NCI-H1436 (cell line): ENCODE data around the gene SHLD1.

Source experiments
- DNase-seq: peaks from one replicate; lab custom pipeline; 2025; lab: John Stamatoyannopoulos, UW

The SHLD1 gene

DNA sequence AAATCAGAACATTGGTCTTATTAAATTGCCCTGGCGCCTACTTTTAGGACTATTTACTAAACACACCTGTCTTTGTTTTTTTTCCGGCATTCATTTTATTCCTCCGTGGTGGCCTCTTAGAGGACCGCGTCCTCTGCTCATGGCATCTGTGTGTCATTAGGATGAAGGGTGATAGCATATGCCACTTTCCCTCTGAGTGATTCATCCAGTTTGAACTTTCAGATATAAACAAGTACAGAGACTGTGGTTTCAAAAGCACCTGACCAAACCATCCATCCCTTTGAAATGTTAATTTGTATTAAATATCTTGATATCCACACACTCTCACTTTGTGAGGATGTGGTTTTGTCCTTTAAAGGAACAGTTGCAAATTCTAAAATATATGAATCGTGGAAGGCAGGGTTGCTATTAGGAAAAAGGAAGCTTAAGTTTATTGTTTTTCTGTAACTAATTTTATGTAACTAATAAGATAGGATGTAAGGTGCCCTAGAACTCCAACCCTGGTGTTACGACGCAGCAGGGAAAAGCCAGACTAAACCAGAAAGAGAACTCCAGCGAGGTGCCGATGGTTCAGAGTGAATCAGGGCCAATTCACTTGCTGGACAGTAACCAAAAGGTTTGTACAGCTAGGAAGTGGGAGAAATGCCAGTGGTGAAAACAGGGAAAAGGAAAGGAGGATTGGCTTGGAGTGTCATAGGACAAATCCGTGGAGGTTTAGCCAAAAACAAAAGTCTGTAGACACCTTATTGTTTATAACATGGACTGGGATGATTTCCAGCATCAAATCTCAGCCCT is 98.7 kb downstream of the SHLD1 start:
- DNase-seq: no peak

DNA sequence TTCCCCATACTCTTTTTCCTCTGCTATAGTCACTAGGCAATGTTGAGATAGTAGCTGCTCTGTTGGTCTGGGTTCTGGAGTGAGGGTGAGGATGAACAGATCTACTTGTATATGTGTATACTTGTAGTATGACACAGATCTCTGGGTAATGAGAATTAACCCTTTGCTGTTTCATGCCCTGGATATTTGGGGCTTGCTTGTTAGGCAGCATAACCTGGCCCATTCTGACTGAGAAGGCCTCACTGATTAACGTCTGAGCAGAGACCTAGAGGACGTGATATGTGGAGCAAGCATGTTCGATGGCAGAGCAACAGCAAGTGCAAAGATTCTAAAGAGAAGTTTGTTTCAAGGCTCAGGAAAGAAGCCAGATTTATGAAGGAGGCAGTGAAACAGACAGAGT is 105.7 kb downstream of the SHLD1 start:
- no peak for DNase-seq

DNA sequence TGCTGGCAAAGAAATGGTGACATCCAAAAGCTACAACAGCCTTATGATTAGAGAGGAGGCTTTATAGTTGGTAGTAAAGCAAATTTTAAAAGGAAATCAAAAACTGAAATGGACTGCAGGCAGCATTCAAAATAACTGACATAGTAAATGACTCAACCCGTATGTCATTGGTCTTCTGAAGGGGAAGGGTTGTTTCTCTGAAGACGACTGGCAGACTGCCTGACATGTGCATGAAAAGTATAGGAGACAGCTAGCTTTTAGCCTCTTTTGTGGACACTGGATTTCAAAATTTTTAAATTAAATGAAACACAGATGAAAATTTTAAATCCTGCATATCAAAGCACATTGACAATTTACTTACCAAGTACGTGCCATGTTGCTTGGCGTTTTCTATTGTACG is 109.4 kb downstream of the SHLD1 start:
- no peak for DNase-seq

DNA sequence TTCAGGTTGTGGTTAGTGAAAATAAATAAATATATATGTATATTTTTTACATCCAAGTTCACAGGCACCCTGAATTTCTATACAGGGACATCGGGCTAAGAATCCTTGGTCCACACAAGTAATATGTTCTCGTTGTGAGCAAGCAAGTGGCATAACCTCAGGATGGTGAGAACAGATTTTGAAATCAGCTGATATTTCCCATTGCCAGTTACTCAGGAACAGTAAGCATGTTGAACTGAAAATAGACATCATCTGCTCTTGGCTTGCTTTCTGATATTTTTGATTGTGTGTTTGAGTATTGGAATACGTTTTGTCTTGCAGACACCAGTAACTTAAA is 112.5 kb downstream of the SHLD1 start:
- DNase-seq: no peak

DNA sequence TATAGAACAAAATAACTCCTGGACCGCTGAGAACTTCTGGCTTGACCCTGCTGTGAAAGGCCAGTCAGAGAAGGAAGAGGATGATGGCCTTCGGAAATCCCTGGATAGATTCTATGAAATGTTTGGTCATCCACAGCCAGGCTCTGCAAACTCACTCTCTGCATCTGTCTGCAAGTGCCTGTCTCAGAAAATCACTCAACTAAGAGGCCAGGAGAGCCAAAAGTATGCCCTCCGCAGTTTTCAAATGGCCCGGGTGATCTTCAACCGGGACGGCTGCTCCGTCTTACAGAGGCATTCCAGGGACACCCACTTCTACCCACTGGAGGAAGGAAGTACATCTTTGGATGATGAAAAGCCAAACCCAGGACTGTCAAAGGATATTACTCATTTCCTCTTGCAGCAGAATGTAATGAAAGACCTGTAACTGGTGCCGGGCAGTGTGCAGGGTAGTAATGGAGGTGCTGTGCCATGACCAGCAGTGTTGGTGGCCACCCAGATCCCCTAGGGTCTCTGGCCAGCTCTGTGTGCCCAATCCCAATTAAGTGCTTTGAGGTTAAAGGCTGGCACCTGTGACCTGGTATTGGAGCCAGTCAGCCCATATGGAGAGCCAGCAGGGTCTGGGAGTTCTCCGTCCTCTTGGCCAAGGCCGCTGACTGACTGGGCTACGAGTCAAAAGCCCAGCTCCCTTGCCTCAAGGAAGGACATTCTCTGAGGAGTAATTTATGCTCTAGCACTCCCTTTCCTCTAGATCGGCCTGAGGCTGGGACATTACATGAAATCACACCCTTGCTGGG is 113.0 kb downstream of the SHLD1 start:
- DNase-seq: no peak

DNA sequence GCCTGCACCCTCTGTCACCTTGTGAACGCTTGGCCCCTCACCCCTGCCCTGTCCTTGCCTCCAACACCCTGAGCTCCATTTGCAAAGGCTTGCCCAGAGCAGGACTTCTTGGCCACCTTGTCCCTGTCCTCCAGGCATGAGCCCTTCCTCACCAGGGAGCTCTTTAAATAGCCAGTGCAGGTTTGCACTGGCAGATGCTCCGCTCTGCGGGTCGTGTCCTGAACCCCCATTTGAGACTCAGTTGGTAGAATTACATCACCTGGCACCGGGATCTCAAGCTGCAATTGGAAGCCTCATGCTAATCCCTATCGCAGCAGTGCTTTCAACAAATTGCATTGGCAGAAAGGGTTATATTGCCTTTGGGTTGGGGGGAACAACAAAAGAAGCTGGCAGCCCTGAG is 114.2 kb downstream of the SHLD1 start:
- DNase-seq: no peak

DNA sequence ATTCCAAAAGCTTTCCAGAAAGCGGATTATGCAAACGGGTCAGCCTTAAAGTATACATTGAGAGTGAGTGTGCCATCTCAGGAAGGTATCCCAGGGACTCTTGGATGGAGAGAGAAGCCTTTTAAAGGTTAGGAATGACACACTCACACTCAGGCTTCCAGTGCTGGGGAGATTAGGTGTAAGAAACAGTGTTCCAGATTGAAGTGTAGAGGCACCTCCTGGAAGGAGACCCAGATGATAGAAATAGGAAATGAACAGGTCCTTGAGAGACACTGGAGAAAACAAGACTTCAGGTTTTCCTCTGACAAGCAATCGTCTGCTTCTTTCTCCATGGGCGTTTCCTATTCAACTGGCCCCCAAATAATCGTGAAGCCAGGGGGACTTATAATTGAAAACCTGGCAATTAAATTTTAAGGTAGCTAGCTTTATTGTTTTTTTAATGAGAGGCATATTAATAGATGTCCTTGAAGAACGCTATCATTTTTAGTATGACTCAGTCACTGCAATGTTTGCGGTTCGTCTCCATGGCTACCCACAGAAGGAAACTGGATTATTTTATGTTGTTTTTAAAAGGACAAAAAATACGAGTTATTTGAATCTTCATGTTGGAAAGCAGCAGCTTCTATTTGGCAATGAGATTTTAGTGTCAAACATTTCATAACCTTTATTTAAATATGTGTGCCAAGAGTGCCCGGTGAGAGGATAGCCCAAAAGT is 114.8 kb downstream of the SHLD1 start:
- no peak for DNase-seq

DNA sequence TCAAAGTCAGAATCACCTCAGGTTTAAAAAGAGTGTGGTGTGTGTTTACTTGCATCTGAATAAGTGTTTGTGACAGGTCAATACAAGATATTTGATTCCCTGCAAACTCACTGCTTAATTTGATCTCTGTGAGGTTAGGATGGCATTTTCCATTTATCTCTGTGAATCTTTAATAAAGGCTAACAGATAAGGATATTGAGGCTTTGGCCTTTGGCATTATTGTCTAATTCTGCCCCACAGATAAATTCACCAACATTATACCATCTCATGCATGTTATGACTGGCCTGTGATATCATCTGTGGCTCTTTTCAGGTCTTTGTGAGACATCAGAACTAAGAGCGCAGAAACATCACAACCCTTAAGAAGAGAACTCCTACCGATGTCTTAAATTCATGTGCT is 115.4 kb downstream of the SHLD1 start:
- DNase-seq: no peak

DNA sequence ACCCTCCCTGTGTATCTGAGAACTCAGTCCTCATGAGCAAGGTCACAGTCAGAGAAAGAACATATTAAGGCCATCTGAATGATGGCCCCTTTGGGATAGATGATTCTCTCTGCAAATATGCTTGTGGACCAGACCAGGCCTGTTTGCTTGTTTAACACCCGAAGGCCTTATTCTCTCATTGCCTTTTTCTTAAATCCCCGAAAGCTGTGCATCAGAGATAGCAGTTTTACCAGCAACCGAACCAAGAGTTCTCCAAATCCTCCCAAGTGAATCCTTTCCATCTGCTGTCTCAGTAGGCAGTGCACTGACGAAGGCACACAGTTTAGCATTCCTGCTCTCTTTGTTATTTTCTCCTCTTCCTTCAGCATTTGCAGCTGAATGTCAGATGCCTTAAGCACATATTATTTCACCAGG is 120.4 kb downstream of the SHLD1 start:
- DNase-seq: no peak

DNA sequence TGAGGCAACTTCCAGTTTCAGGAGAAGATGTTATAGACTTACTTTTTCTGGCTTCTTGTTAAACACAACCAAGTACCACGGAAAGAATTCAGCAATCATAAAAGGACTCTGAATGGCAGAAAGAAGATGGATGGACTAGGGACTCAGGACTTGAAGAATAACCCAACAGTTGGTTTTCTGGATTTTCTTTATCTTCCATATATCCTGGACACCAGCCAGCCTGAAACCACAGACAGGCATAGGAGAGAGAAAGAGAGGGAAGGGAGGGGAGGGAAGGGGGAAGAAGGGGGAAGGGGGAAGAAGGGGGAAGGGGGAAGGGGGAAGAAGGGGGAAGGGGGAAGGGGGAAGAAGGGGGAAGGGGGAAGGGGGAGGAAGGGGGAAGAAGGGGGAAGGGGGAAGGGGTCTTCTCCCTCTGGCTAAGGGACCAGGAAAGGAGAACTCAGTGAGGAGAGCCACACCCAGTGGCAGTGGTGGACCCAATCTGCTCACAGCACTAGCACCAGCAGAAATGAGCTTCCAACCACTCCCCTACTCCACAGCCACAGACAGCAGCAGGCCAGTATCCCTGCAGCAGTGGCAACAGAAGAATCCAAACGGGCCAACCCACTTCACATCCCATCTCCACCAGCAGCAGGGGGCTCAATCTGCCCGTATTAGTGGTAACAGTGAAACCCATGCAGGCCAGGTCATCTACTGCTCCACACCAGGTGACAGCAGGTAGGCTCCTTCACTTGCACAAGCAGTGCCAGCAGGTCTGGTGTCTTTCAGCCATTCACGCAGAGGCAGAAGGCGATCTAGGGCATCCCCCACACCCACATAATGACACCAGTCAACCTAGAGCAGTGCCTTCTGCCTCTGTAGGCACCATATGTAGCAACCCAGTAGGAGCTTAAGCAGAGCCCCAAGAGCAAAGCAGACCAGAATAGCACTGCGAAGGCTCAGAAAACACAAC is 121.5 kb downstream of the SHLD1 start:
- no peak for DNase-seq

DNA sequence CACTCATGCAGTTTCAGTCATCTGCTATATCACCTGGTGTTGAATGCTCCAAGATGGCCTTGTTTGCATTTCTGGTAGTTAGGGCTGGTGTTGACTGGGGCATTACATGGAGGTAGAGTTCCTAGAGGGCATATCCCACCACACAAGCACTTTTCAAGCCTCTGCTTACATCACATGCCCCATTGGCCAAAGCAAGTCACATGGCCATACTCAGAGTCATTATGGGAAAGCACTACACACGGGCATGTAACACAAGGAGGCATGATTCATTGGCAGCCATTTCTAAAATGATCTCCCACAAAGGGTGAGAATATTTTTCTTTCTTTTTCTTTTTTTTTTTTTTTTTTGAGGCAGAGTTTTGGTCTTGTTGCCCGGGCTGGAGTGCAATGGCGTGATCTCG is 126.9 kb downstream of the SHLD1 start:
- DNase-seq: no peak

DNA sequence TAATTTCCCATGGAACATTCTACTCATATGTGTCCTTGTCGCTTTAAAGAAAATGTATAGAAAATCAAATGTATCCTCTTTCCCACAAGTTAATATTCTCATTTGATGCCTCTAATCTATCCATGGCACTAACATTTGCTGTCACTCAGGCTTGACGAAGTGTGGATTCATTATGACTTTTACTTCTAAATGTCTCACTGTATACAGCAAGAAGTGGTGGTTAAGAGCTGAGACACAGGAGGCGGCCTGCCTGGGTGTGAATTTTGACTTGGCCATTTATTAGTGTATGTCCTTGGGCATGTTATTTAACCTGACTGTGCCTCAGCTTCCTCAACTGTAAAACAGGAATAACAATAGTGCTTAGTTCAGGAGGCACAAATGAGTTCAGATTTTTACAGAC is 130.1 kb downstream of the SHLD1 start:
- DNase-seq: no peak

DNA sequence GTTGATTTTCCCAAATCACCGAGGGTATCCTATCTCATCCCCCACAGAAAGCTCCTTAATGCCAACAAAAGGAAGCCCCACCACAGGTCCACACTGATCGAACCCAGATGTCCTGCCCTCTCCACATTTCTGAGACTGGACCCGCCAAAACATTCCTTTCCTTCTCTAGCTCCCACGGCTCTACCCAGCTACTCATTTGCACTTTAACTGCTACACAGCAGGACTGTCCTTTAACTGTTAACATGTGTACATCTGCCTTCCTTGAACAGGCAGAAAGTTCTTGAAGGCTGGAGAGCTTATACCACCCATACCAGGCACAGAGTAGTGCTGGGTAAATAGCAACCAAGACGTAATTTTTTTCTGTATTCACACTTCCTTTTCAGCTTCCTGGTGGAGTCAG is 131.5 kb downstream of the SHLD1 start:
- DNase-seq: no peak

DNA sequence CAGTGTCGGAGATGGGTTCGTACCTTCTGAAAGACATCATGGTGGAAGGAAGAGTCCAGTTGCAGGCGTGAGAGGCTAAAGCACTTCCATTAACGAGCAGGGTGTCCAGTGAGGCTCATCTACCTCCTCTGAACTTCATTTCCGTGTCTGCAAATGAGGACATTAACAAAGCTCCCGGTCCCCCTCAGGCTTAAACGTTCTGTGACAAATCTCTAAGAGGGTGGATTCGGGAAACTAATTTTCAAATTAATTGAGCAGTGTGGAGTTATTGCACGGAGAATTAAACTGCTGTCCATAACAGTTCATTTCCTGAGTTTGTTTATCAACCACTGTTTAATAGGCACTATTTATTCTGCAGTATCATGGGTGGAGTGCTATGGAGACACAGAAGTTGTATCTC is 132.0 kb downstream of the SHLD1 start:
- DNase-seq: no peak

DNA sequence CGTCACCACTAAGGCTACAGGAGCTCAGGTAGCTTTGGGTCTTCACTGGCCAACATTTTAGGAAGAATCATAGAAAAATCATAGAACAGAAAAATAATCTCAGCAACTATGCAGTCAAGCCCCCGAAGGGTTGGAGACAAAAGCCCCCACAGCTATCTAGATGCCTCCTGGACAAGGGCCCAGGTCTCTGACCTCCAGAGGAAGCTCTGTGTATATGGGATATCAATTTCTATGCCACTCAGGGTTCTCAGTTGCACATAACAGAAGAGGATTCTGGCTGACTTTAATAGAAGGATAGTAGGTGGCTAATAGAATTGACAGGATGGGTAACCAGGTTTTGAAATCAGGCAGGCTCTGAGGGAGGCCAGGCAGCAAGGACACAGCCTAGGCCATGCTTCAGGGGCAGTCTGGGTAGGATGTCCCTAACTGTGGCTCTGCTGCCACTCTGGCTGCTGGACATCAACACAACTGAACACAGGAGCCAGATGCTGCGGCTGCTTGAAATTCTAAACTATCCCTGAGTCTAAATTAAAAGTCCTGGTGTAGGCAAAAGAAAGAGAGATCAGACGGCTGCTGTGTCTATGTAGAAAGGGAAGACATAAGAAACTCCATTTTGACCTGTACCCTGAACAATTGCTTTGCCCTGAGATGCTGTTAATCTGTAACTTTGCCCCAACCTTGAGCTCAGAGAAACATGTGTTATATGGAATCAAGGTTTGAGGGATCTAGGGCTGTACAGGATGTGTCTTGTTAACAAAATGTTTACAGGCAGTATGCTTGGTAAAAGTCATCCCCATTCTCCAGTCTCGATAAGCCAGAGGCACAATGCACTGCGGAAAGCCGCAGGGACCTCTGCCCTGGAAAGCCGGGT is 134.5 kb downstream of the SHLD1 start:
- DNase-seq: no peak

DNA sequence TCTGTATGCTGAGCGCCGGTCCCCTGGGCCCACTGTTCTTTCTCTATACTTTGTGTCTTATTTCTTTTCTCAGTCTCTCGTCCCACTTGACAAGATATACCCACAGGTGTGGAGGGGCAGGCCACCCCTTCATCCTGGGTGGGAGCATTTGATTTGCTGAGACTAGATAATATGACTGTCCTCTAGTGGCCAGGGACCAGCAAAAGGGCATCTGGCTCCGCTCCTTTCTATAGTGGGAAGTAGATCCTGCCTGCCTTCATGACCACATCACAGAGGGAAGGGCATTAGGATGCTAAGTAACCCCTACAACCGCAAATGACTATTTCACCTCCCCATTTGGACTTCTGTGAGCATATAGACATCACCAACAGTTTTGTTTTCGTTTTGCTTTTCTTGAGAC is 135.7 kb downstream of the SHLD1 start:
- no peak for DNase-seq

DNA sequence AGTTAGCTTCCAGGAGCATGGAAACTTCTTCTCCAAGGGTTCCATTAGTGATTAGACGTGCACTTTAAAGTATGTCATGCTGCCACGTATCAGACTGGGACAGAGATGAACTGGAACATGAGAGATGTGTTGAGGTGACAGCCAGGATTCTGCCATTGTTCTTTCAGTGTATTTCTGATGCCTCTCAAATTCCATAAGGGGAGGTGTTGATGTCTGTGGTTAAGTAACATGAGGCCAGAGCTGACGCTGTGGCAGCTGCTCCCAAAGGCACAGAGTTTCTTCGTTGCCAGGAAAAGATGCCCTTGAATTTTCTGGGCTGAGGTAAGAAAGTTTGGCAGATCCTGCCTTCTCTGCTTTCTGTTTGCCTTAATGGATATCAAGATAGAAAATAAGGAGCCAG is 136.6 kb downstream of the SHLD1 start:
- DNase-seq: no peak

DNA sequence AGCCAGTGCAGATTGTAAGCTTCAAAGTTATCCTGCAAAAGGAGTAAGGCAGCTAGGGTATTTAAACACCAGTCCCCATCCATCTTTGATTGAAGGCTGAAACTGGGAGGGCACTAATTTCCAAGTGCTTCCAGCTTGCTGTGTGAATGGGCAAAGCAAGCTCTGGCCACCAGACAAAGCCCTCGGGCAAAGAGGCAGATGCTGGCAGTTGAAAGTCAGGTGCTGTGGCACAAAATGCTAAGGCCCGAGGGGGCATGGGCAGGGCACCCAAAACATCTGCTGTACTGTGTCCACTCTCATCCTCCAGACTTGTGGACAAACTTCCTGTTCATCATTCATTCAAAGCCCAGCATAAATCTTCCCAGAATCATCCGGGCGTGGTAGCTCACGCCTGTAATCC is 137.2 kb downstream of the SHLD1 start:
- no peak for DNase-seq

DNA sequence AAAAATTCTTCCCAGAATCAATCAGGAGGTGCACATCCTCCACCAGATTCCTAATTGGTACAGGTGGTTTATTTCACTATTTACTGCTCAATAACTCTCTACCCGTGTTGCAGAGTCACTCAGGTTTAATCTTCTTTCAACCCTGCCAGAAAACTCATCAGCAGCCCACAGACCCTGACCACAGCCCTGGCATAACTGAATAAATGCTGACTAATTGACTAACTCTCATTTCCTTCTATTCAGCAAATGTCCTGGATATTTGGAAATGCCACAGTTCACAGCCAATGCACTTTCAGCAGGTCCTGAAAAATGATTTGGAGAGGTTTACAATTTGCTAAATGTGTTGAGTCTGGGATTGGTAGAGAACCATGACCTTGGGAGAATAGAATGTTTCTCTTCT is 137.8 kb downstream of the SHLD1 start:
- no peak for DNase-seq

DNA sequence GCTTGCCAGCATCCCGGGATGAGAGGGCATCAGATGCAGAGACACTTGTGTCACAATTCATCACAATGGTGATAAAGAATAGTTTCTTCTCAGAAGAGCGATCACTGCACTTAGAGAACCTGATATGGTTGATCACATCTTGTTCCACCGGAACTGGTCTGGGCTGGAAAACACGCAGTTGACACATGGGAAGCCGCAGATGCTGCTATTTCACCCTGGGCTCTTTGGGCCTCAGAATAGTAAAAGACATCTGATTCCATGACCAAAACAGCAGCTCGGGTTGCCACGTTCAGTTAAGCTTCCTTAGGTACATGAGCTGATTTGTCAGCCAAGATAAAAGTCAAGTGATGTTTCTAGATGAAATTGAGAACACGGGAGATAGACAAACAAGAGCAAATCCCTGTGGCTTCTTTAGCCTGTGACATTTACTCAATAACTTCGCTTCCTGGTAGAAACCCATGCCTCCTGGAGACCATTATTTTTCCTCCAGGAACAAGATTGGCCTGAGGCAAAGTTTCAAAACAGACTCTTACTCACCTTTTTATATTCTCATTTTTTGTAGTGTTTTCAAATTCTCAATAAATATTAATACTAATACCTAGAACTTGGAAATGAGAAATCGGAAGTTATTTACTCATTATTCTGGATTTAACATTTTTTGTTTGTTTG is 140.7 kb downstream of the SHLD1 start:
- DNase-seq: no peak
